Tongue (tissue), 2 donors: ENCODE results near the gene ATF7. TPM values are rescaled to one million over a fixed set of nuclear protein-coding genes. Genes with fewer than 3 reads are reported as not detected.

Source experiments
- small RNA-seq: library from RNA; depleted of rRNA; stranded (forward); fragments of <200 nt; gene quantifications from one replicate; pipeline ENCODE3, GENCODE V24; 2014; ENCODE audit warnings: low replicate concordance
- total RNA-seq: library from RNA; depleted of rRNA; stranded (reverse); fragments of >200 nt; gene quantifications from one replicate; pipeline ENCODE4 v1.2.3, GENCODE V29; 2014

The ATF7 gene
- total RNA-seq, 1 donor from 2014 or later = 21.1 TPM

Small RNA genes within 50 kb of the gene (small RNA-seq; reads per million reads assigned to genes)
- not detected for gene AC023509.3

Other genes with a start within 250 kb of the ATF7 start
- gene SP1, start 246.2 kb downstream of the ATF7 start, total RNA-seq = 53.1 TPM
- not detected for gene AMHR2, start 202.5 kb downstream of the ATF7 start, total RNA-seq
- 13.0 TPM for gene PRR13, start 184.6 kb downstream of the ATF7 start, total RNA-seq
- gene PCBP2, start 174.3 kb downstream of the ATF7 start, total RNA-seq = 300 TPM
- 17.3 TPM for gene MAP3K12, start 126.9 kb downstream of the ATF7 start, total RNA-seq
- gene TARBP2, start 125.1 kb downstream of the ATF7 start, total RNA-seq = 16.1 TPM
- not detected for gene NPFF, start 118.9 kb downstream of the ATF7 start, total RNA-seq
- gene ATP5MC2, start 49.7 kb upstream of the ATF7 start, total RNA-seq = 241 TPM
- gene CALCOCO1, start 101.1 kb upstream of the ATF7 start, total RNA-seq = 137 TPM
- not detected for gene CISTR, start 125.6 kb upstream of the ATF7 start, total RNA-seq